HepG2 (cell line): ENCODE results near the gene THRB. TPM values are rescaled to one million over a fixed set of nuclear protein-coding genes. Genes with fewer than 3 reads are reported as not detected.

Experiments used
- ATAC-seq: fragments of 200-7000 bp; cut with Tn5 transposase; 3 replicates; pipeline ENCODE4 v1.9.1; 2020; ENCODE audit warnings: mild to moderate bottlenecking, moderate library complexity
- BruUV-seq: library from RNA; stranded (reverse); fragments of 400-500 nt; replicated peaks from 2 replicates; lab custom pipeline; 2021; lab: Mats Ljungman, UMichigan
- CTCF ChIA-PET: fragments of 300-600 bp; formaldehyde crosslinking; extraction: SDS; loops from one replicate; lab custom pipeline; 2021; ENCODE audit warnings: low total read pairs, inconsistent platforms, low intra/inter-chr PET ratio; lab: Yijun Ruan, JAX
- POLR2A ChIA-PET: fragments of 350-600 bp; sonication (Branson Sonifier 250); formaldehyde crosslinking; loops from one replicate; lab custom pipeline; 2020; ENCODE audit warnings: antibody characterized with exemption, inconsistent platforms; lab: Yijun Ruan, JAX
- DNase-seq: peaks from one replicate; pipeline ENCODE4 v3.0.0-alpha.2; 2015; ENCODE audit warnings: low spot score
- FAIRE-seq: peaks from 3 replicates; lab custom pipeline; 2011; peaks lifted over from hg19 to GRCh38; lab: Jason Lieb, UNC
- H2AFZ ChIP-seq: one replicate; pipeline ENCODE4 v1.6.1; 2011; ENCODE audit warnings: low read length, inconsistent platforms
- H3K27ac ChIP-seq: fragments of 300-600 bp; 3 replicates; pipeline ENCODE4 v1.8.0; 2011; ENCODE audit warnings: mixed run types, mild to moderate bottlenecking, mixed read lengths, low read length, inconsistent platforms; ENCODE audit not compliant: insufficient read depth; ENCODE audit errors: extremely low read length
- H3K27me3 ChIP-seq, 2 experiments: fragments of 200-600 bp in 1 of 2; 2 replicates in 1 of 2; 3 replicates in 1 of 2; pipeline versions ENCODE4 v1.6.0 to v1.8.0; 2011; ENCODE audit warnings: low read length in 2 of 2, mild to moderate bottlenecking in 2 of 2, moderate library complexity in 2 of 2, inconsistent platforms in 1 of 2; ENCODE audit not compliant: insufficient read depth in 2 of 2, control insufficient read depth in 1 of 2
- H3K36me3 ChIP-seq, 2 experiments: fragments of 200-600 bp in 1 of 2; replicated peaks in 1 of 2; 2 replicates in 1 of 2; 3 replicates in 1 of 2; pipeline versions ENCODE4 v1.5.1 to v1.8.0; 2011; ENCODE audit warnings: low read length in 2 of 2, inconsistent platforms in 1 of 2; ENCODE audit not compliant: insufficient read depth in 2 of 2, control insufficient read depth in 1 of 2
- H3K4me1 ChIP-seq: 2 replicates; pipeline ENCODE4 v1.5.1; 2012; ENCODE audit warnings: low read length, inconsistent platforms; ENCODE audit not compliant: insufficient read depth
- H3K4me2 ChIP-seq: 2 replicates; pipeline ENCODE4 v1.6.0; 2011; ENCODE audit warnings: low read depth, low read length, inconsistent platforms
- H3K4me3 ChIP-seq, 3 experiments: fragments of 200-600 bp in 1 of 3; sonication (generic), shearing (Covaris generic) in 1 of 3; replicated peaks in 1 of 3; 2 replicates each; pipeline ENCODE4 v1.5.1; 2011 to 2016; ENCODE audit warnings: low read length in 3 of 3, inconsistent platforms in 2 of 3, low read depth in 2 of 3, mild to moderate bottlenecking in 2 of 3, control low read depth in 1 of 3, mixed read lengths in 1 of 3; ENCODE audit not compliant: insufficient read depth in 1 of 3
- H3K79me2 ChIP-seq: one replicate; pipeline ENCODE4 v1.6.1; 2011; ENCODE audit warnings: low read length, inconsistent platforms; ENCODE audit not compliant: insufficient read depth
- H3K9ac ChIP-seq: 2 replicates; pipeline ENCODE4 v1.6.0; 2011; ENCODE audit warnings: mild to moderate bottlenecking, low read depth, low read length, inconsistent platforms; ENCODE audit not compliant: insufficient read depth
- H3K9me3 ChIP-seq: 2 replicates; pipeline ENCODE4 v1.5.1; 2012; ENCODE audit warnings: mild to moderate bottlenecking, low read length
- H4K20me1 ChIP-seq: 2 replicates; pipeline ENCODE4 v1.6.0; 2011; ENCODE audit warnings: inconsistent platforms, mild to moderate bottlenecking, low read length, moderate library complexity; ENCODE audit not compliant: insufficient read depth
- ARNTL ChIP-seq: sonication (generic); formaldehyde crosslinking; IDR thresholded peaks from 2 replicates; pipeline ENCODE4 v1.4.0; 2020; ENCODE audit warnings: mild to moderate bottlenecking, missing genetic modification reagents
- ATAD3A ChIP-seq: sonication (generic); formaldehyde crosslinking; IDR thresholded peaks from 2 replicates; pipeline ENCODE4 v1.4.0; 2020; ENCODE audit warnings: missing genetic modification reagents
- CREBL2 ChIP-seq: sonication (generic); formaldehyde crosslinking; IDR thresholded peaks from 2 replicates; pipeline ENCODE4 v1.8.1; 2023; ENCODE audit warnings: missing genetic modification reagents, mild to moderate bottlenecking, borderline replicate concordance
- GZF1 ChIP-seq: sonication (generic); formaldehyde crosslinking; IDR thresholded peaks from 2 replicates; pipeline ENCODE4 v1.5.1; 2020; ENCODE audit warnings: mild to moderate bottlenecking, missing genetic modification reagents
- MLXIP ChIP-seq: sonication (generic); formaldehyde crosslinking; IDR thresholded peaks from 2 replicates; pipeline ENCODE4 v1.9.0; 2021; ENCODE audit warnings: missing genetic modification reagents, borderline replicate concordance
- MXD1 ChIP-seq: sonication (generic); formaldehyde crosslinking; IDR thresholded peaks from 2 replicates; pipeline ENCODE4 v1.4.0; 2020; ENCODE audit warnings: mild to moderate bottlenecking, missing genetic modification reagents
- NCOR1 ChIP-seq: fragments of 200-600 bp; sonication (generic); IDR thresholded peaks from 2 replicates; pipeline ENCODE4 v1.7.0; 2017; ENCODE audit warnings: antibody characterized with exemption, low read length, borderline replicate concordance
- POLR2AphosphoS2 ChIP-seq: IDR thresholded peaks from 2 replicates; pipeline ENCODE4 v1.6.1; 2011; ENCODE audit warnings: low read depth, low read length, improper control_type of control experiment
- REST ChIP-seq, 2 experiments: IDR thresholded peaks; 2 replicates each; pipeline ENCODE4 v1.6.1; 2011 to 2012; ENCODE audit warnings: low read length in 2 of 2, borderline replicate concordance in 1 of 2, low read depth in 1 of 2, mild to moderate bottlenecking in 1 of 2, moderate library complexity in 1 of 2
- RNF219 ChIP-seq: sonication (generic); formaldehyde crosslinking; IDR thresholded peaks from 2 replicates; pipeline ENCODE4 v1.5.0; 2020; ENCODE audit warnings: mild to moderate bottlenecking, missing genetic modification reagents
- ZMYM2 ChIP-seq: sonication (generic); formaldehyde crosslinking; IDR thresholded peaks from 2 replicates; pipeline ENCODE4 v1.8.0; 2022; ENCODE audit warnings: mild to moderate bottlenecking, missing genetic modification reagents
- ZNF557 ChIP-seq: sonication (generic); formaldehyde crosslinking; IDR thresholded peaks from 2 replicates; pipeline ENCODE4 v1.4.0; 2020; ENCODE audit warnings: missing genetic modification reagents
- ZNF576 ChIP-seq: sonication (generic); formaldehyde crosslinking; IDR thresholded peaks from 2 replicates; pipeline ENCODE4 v1.4.0; 2020; ENCODE audit warnings: mild to moderate bottlenecking, missing genetic modification reagents
- WGBS: methylation state at CpG from one replicate; pipeline ENCODE4 v1.1.6; 2017; ENCODE audit warnings: low lambda C conversion rate; 5-methylcytosine and 5-hydroxymethylcytosine counted together
- in situ Hi-C: cut with HindIII; loops from 2 replicates; pipeline ENCODE4 v1.10.0; 2017; ENCODE audit warnings: low pct_unique_long_range_greater_than_20kb; ENCODE audit not compliant: extremely low pct_ligation_motif_present
- intact Hi-C: fragments of 100-400 bp; cut with micrococcal nuclease; formaldehyde crosslinking; loops from one replicate; pipeline ENCODE4 v1.10.0; 2022; ENCODE audit not compliant: unreplicated experiment
- polyA plus RNA-seq, 8 experiments: library from polyadenylated mRNA; depleted of rRNA in 3 of 8; stranded (reverse) in 7 of 8; unstranded in 1 of 8; fragments of >200 nt; fragmentation: Illumina TruSeq in 4 of 8; extraction: Trizol in 4 of 8; gene quantifications; 2 replicates each; pipeline versions ENCODE4 v1.2.1 to v1.2.3, GENCODE V29; 2011 to 2016; ENCODE audit warnings: low read depth in 4 of 8, missing spikeins in 1 of 8, mixed read lengths in 1 of 8; ENCODE audit not compliant: insufficient read depth in 1 of 8
- total RNA-seq, 5 experiments: library from RNA; depleted of rRNA; stranded (reverse); fragments of >200 nt; fragmentation: Illumina TruSeq; extraction: Trizol; gene quantifications; 2 replicates each; pipeline ENCODE4 v1.2.3, GENCODE V29; 2016; ENCODE audit warnings: low read depth in 1 of 5

Gene THRB
- total and polyA plus RNA-seq, 2 of the 13 experiments (the other 11 are each of a cell fraction or from before 2014, with no cell fraction given): 4.7 to 22.7 TPM

GRCh38 chr3:24191801-24192403 lies 302.7 kb downstream of the THRB start:
- H3K4me2 ChIP-seq: no peak overlapping the region
- H3K27ac ChIP-seq: no peak overlapping the region
- no peak overlapping the region for H2AFZ ChIP-seq
- BruUV-seq: no TSS peak
- H3K79me2 ChIP-seq: no peaks in the 10 kb centered on the region
- FAIRE-seq (no peak), ATAC-seq (no peak)
- POLR2A ChIA-PET: no interaction called here
- H3K9ac ChIP-seq: no peak overlapping the region
- CTCF ChIA-PET: no interaction called here
- H3K27me3 ChIP-seq: no peaks in the 10 kb centered on the region
- H3K4me1 ChIP-seq: no peaks in the 10 kb centered on the region
- H3K36me3 ChIP-seq: no peaks in the 10 kb centered on the region; a peak in 1 of 5 replicates
- H4K20me1 ChIP-seq: no peaks in the 10 kb centered on the region
- TF ChIP-seq POLR2AphosphoS2 (no peak), MXD1 (CRISPR knock-in tag) (no peak), REST (IDR thresholded peaks at IDR 0.05; ENCODE audit: borderline replicate concordance in 1 of 2, low read depth in 1 of 2, low read length in 2 of 2) (no peak), CREBL2 (CRISPR knock-in tag) (no peak), MLXIP (CRISPR knock-in tag) (no peak), ATAD3A (CRISPR knock-in tag) (no peak), ZMYM2 (no peak), ZNF576 (CRISPR knock-in tag) (no peak), GZF1 (CRISPR knock-in tag) (no peak), ZNF557 (CRISPR knock-in tag) (no peak), ARNTL (CRISPR knock-in tag) (no peak), RNF219 (CRISPR knock-in tag) (no peak), NCOR1 (no peak)
- TF ChIP-seq, all 625 proteins: peak for 0
- Histone ChIP-seq H3K4me3 (no peak overlapping the region), H3K9me3 (no peaks in the 10 kb centered on the region)
- in situ Hi-C loops (no loop called here), intact Hi-C loops (no loop called here)
- WGBS: 94% methylated on average over 4 of the region's 4 CpGs
- DNase-seq: no peak
